Measurements from ENCODE around the gene SIX1.

The SIX1 gene

GRCh38 chr14:60655898-60656685, 6.8 kb upstream of the SIX1 start:
- Histone ChIP-seq H3K9me3 (ENCODE audit: control insufficient read depth, low read length) (no peaks in the 10 kb centered on the region), H3K4me1 (ENCODE audit: control insufficient read depth, insufficient read depth, low read length, poor library complexity, severe bottlenecking) (peaks cover 20% of the 10 kb centered on the region), H3K4me3 (ENCODE audit: insufficient read depth, low read depth, low read length, poor library complexity, severe bottlenecking) (peak overlapping the region; percentile 58), H3K27me3 (replicated peaks; ENCODE audit: control insufficient read depth, insufficient read depth, low read length, poor library complexity, severe bottlenecking) (peaks cover 39% of the 10 kb centered on the region), H3K36me3 (ENCODE audit: control insufficient read depth, insufficient read depth, low read length) (no peaks in the 10 kb centered on the region), H3K27ac (ENCODE audit: insufficient read depth, low read length, poor library complexity, severe bottlenecking) (no peak overlapping the region)
- no peak for DNase-seq

GRCh38 chr14:60655119-60655897, 6.0 kb upstream of the SIX1 start:
- no peak for DNase-seq
- no peaks in the 10 kb centered on the region for H3K9me3 ChIP-seq (ENCODE audit: control insufficient read depth, low read length)
- no peak overlapping the region for H3K4me3 ChIP-seq (ENCODE audit: insufficient read depth, low read depth, low read length, poor library complexity, severe bottlenecking)
- no peaks in the 10 kb centered on the region for H3K36me3 ChIP-seq (ENCODE audit: control insufficient read depth, insufficient read depth, low read length)
- H3K4me1 ChIP-seq (ENCODE audit: control insufficient read depth, insufficient read depth, low read length, poor library complexity, severe bottlenecking): peaks cover 20% of the 10 kb centered on the region
- H3K27ac ChIP-seq (ENCODE audit: insufficient read depth, low read length, poor library complexity, severe bottlenecking): no peak overlapping the region
- peaks cover 40% of the 10 kb centered on the region for H3K27me3 ChIP-seq (replicated peaks; ENCODE audit: control insufficient read depth, insufficient read depth, low read length, poor library complexity, severe bottlenecking)

- no peak overlapping the region for H3K4me3 ChIP-seq (ENCODE audit: insufficient read depth, low read depth, low read length, poor library complexity, severe bottlenecking)
- H3K4me1 ChIP-seq (ENCODE audit: control insufficient read depth, insufficient read depth, low read length, poor library complexity, severe bottlenecking): peaks cover 21% of the 10 kb centered on the region
- no peaks in the 10 kb centered on the region for H3K36me3 ChIP-seq (ENCODE audit: control insufficient read depth, insufficient read depth, low read length)
- H3K9me3 ChIP-seq (ENCODE audit: control insufficient read depth, low read length): no peaks in the 10 kb centered on the region
- H3K27me3 ChIP-seq (replicated peaks; ENCODE audit: control insufficient read depth, insufficient read depth, low read length, poor library complexity, severe bottlenecking): peaks cover 50% of the 10 kb centered on the region
- DNase-seq: no peak
- H3K27ac ChIP-seq (ENCODE audit: insufficient read depth, low read length, poor library complexity, severe bottlenecking): no peak overlapping the region
These were observed 5.1 kb upstream of the SIX1 start for GRCh38 chr14:60654334-60654821.

DNA sequence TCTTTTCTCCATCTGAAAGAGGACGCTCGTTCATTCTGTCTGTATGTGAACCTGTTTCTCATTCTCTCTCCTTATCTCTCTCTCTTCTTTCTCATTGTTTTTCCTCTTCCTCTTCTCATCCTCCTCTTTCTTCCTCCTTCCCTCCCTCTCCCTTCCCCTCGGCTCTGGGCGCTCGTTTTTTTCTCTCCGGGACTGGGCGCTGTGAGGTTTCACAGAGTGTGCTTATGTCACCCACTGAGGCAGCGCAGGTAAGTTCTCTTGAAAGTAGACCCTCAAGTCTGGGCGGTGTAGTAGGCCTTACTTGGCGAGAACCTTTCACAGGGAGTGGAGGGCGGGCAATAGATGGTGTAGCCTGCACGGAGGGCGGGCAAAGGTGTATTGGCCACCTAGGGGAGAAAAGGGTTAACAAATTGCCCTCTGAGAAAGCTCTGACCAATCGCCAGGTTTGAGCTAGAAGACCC, 4.5 kb upstream of the SIX1 start:
- no peak for DNase-seq

DNA sequence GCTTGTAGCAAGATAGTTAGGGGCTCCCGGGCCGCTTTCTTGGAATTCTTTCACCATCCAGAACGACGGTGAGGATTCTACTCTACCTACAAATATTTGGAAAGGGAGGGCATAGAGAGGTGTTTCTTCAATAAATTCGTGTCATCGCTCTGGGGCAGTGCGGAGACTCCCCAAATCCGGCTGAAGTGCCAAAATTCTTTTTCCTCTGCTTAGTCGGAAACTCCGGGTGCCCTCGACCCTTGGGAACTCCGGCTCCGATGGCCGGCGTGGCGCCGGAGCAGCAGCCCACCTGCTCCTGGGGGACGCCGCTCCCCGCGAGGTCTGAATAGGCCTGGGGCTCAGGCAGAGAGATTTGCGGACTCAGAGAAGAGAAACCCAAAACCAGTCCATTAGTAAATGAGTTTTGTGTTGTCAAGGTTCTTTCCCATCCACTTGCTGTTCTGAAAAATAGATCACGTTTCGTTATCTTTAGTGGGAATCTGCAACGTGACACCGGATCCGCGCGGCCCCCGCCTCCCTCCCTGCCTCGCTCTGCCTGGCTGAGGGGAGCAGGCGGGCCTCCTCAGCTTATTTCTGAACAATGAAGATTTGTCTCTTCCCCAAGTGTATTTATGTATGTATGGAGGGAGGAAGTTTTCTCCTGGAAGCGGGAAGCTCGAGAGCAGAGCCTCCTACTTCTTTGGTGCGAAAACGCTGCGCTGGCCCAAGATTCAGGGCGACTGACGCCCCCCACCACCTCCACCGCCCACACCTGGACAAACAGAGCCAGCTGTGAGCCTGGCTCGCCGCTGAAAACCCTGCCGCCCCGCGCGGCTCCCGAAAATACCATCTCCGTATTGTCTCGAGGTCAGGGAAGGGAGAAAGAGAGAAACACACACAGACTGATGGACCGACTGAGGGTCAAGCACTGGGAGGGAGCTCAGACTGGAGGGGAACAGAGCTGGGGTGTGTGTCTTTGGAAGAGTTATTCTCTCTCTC, 3.7 kb upstream of the SIX1 start:
- DNase-seq: no peak
- H3K9me3 ChIP-seq (ENCODE audit: control insufficient read depth, low read length): no peaks in the 10 kb centered on the region
- H3K36me3 ChIP-seq (ENCODE audit: control insufficient read depth, insufficient read depth, low read length): no peaks in the 10 kb centered on the region
- peaks cover 36% of the 10 kb centered on the region for H3K4me1 ChIP-seq (ENCODE audit: control insufficient read depth, insufficient read depth, low read length, poor library complexity, severe bottlenecking)
- H3K4me3 ChIP-seq (ENCODE audit: insufficient read depth, low read depth, low read length, poor library complexity, severe bottlenecking): no peak overlapping the region
- H3K27me3 ChIP-seq (replicated peaks; ENCODE audit: control insufficient read depth, insufficient read depth, low read length, poor library complexity, severe bottlenecking): peaks cover 54% of the 10 kb centered on the region
- no peak overlapping the region for H3K27ac ChIP-seq (ENCODE audit: insufficient read depth, low read length, poor library complexity, severe bottlenecking)

More for the DNA sequence above, 4.5 kb upstream of the SIX1 start:
- no peaks in the 10 kb centered on the region for H3K36me3 ChIP-seq (ENCODE audit: control insufficient read depth, insufficient read depth, low read length)
- H3K4me3 ChIP-seq (ENCODE audit: insufficient read depth, low read depth, low read length, poor library complexity, severe bottlenecking): no peak overlapping the region
- H3K27me3 ChIP-seq (replicated peaks; ENCODE audit: control insufficient read depth, insufficient read depth, low read length, poor library complexity, severe bottlenecking): peaks cover 50% of the 10 kb centered on the region
- no peaks in the 10 kb centered on the region for H3K9me3 ChIP-seq (ENCODE audit: control insufficient read depth, low read length)
- peaks cover 28% of the 10 kb centered on the region for H3K4me1 ChIP-seq (ENCODE audit: control insufficient read depth, insufficient read depth, low read length, poor library complexity, severe bottlenecking)
- H3K27ac ChIP-seq (ENCODE audit: insufficient read depth, low read length, poor library complexity, severe bottlenecking): no peak overlapping the region

DNA sequence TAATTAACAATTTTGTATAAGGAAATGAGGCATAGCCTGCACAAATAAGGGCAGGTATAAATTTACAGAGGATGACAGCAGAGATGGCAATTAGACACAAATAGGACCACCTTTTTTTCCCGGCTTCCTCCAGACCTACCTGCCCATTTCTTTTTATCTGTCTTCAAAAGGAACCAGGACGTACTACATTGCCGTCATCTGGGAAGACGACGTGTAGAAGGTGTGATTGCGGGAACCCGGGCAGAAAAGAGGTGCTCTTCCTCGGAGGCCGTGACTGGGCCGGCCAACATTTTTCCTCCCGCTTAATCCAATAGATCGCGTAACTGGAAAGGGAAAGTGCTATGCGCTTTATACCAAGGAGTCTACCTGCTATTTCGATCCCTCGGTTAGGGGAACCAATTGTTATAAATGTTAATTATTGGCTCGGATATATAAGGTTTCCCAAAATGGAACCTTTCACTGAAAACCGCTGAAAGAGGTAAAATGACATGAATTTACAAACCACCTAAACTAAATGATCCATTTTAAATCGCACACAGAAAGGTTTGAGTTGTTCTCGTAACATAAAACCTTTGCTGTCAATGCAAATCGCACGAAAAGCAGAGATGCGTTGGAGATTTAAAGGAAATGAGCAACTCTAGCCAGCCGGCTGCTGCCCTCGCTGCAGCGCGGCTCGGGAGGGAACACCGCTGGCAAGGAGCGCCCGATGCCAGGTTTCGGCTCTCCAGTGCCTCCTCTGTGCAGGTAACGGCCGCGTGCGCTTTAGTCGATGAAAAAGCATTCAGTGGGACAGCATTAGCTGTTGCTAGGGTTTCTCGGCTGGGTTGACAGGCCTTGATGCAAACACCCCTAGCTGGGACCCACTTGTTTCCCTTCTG, 2.8 kb upstream of the SIX1 start:
- no peak for DNase-seq
- no peaks in the 10 kb centered on the region for H3K36me3 ChIP-seq (ENCODE audit: control insufficient read depth, insufficient read depth, low read length)
- no peak overlapping the region for H3K4me3 ChIP-seq (ENCODE audit: insufficient read depth, low read depth, low read length, poor library complexity, severe bottlenecking)
- H3K27me3 ChIP-seq (replicated peaks; ENCODE audit: control insufficient read depth, insufficient read depth, low read length, poor library complexity, severe bottlenecking): peaks cover 55% of the 10 kb centered on the region
- no peaks in the 10 kb centered on the region for H3K9me3 ChIP-seq (ENCODE audit: control insufficient read depth, low read length)
- H3K27ac ChIP-seq (ENCODE audit: insufficient read depth, low read length, poor library complexity, severe bottlenecking): no peak overlapping the region
- peaks cover 39% of the 10 kb centered on the region for H3K4me1 ChIP-seq (ENCODE audit: control insufficient read depth, insufficient read depth, low read length, poor library complexity, severe bottlenecking)

GRCh38 chr14:60651086-60651795, 2.0 kb upstream of the SIX1 start:
- Histone ChIP-seq H3K4me3 (ENCODE audit: insufficient read depth, low read depth, low read length, poor library complexity, severe bottlenecking) (no peak overlapping the region), H3K36me3 (ENCODE audit: control insufficient read depth, insufficient read depth, low read length) (no peaks in the 10 kb centered on the region), H3K27me3 (replicated peaks; ENCODE audit: control insufficient read depth, insufficient read depth, low read length, poor library complexity, severe bottlenecking) (peaks cover 57% of the 10 kb centered on the region), H3K4me1 (ENCODE audit: control insufficient read depth, insufficient read depth, low read length, poor library complexity, severe bottlenecking) (peaks cover 37% of the 10 kb centered on the region), H3K9me3 (ENCODE audit: control insufficient read depth, low read length) (no peaks in the 10 kb centered on the region), H3K27ac (ENCODE audit: insufficient read depth, low read length, poor library complexity, severe bottlenecking) (no peak overlapping the region)
- DNase-seq: no peak

GRCh38 chr14:60650373-60650961, 1.2 kb upstream of the SIX1 start:
- Histone ChIP-seq H3K36me3 (ENCODE audit: control insufficient read depth, insufficient read depth, low read length) (no peaks in the 10 kb centered on the region), H3K27me3 (replicated peaks; ENCODE audit: control insufficient read depth, insufficient read depth, low read length, poor library complexity, severe bottlenecking) (peaks cover 61% of the 10 kb centered on the region), H3K27ac (ENCODE audit: insufficient read depth, low read length, poor library complexity, severe bottlenecking) (no peak overlapping the region), H3K4me1 (ENCODE audit: control insufficient read depth, insufficient read depth, low read length, poor library complexity, severe bottlenecking) (peaks cover 31% of the 10 kb centered on the region), H3K4me3 (ENCODE audit: insufficient read depth, low read depth, low read length, poor library complexity, severe bottlenecking) (no peak overlapping the region), H3K9me3 (ENCODE audit: control insufficient read depth, low read length) (no peaks in the 10 kb centered on the region)
- no peak for DNase-seq

Measured in effector memory CD4-positive, alpha-beta T cell (primary cell).